HG03097 (cell line): Measurements from ENCODE around the gene MAP4K4.
"Not testable (repeated sequence)": the region's sequence is repeated elsewhere in the genome, so short reads cannot be mapped to it uniquely, and the experiment has no call there.

ENCODE experiments used
- ATAC-seq: cut with Tn5 transposase; IDR thresholded peaks from one replicate; pipeline ENCODE4 v1.9.1; 2021; ENCODE audit not compliant: unreplicated experiment, low FRiP score

Gene MAP4K4

GRCh38 chr2:101893681-101894381, 196.3 kb downstream of the MAP4K4 start:
- no peak for ATAC-seq

GRCh38 chr2:101895039-101895438, 197.5 kb downstream of the MAP4K4 start:
- no peak for ATAC-seq

GRCh38 chr2:101895819-101896322, 198.4 kb downstream of the MAP4K4 start:
- ATAC-seq = no peak

- ATAC-seq = no peak
Measured at GRCh38 chr2:101897301-101897700, 199.8 kb downstream of the MAP4K4 start.

- ATAC-seq = no peak
Measured at GRCh38 chr2:101899265-101899664, 201.8 kb downstream of the MAP4K4 start.

GRCh38 chr2:101899871-101900270, 202.4 kb downstream of the MAP4K4 start:
- no peak for ATAC-seq

- ATAC-seq = no peak
Measured at GRCh38 chr2:101900375-101900774, 202.9 kb downstream of the MAP4K4 start.

- no peak for ATAC-seq
Measured at GRCh38 chr2:101901241-101901640, 203.7 kb downstream of the MAP4K4 start.

GRCh38 chr2:101902169-101902568, 204.7 kb downstream of the MAP4K4 start:
- no peak for ATAC-seq

- ATAC-seq = no peak
Measured at GRCh38 chr2:101904916-101905315, 207.4 kb downstream of the MAP4K4 start.

GRCh38 chr2:101905746-101906336, 208.3 kb downstream of the MAP4K4 start:
- ATAC-seq = no peak

GRCh38 chr2:101909760-101910159, 212.3 kb downstream of the MAP4K4 start:
- ATAC-seq = no peak

- ATAC-seq = peak; percentile 94
Measured at GRCh38 chr2:101912545-101912944, 215.0 kb downstream of the MAP4K4 start.

GRCh38 chr2:101921319-101921952, 223.9 kb downstream of the MAP4K4 start:
- ATAC-seq = no peak

GRCh38 chr2:101921953-101922325, 224.4 kb downstream of the MAP4K4 start:
- no peak for ATAC-seq

GRCh38 chr2:101924311-101924710, 226.8 kb downstream of the MAP4K4 start:
- ATAC-seq = not testable (repeated sequence)

- ATAC-seq = no peak
Measured at GRCh38 chr2:101930019-101930418, 232.5 kb downstream of the MAP4K4 start.

- ATAC-seq = no peak
Measured at GRCh38 chr2:101930847-101931246, 233.3 kb downstream of the MAP4K4 start.

GRCh38 chr2:101931402-101931801, 233.9 kb downstream of the MAP4K4 start:
- ATAC-seq = no peak

GRCh38 chr2:101935764-101936163, 238.3 kb downstream of the MAP4K4 start:
- ATAC-seq = not testable (repeated sequence)

GRCh38 chr2:101942851-101943250, 245.3 kb downstream of the MAP4K4 start:
- ATAC-seq = no peak
